AG04449 (cell line): ENCODE measurements around the gene WNT16.
"Not testable (repeated sequence)": the region's sequence is repeated elsewhere in the genome, so short reads cannot be mapped to it uniquely, and the experiment has no call there.

ENCODE experiments used
- CTCF ChIA-PET: fragments of 350-600 bp; formaldehyde crosslinking; extraction: SDS; loops from one replicate; lab custom pipeline; 2021; ENCODE audit warnings: antibody characterized with exemption; lab: Yijun Ruan, JAX
- POLR2A ChIA-PET: fragments of 400-600, 350-600 bp; formaldehyde crosslinking; extraction: SDS; loops from one replicate; lab custom pipeline; 2020; ENCODE audit warnings: antibody characterized with exemption, inconsistent platforms; lab: Yijun Ruan, JAX
- DNase-seq: peaks from one replicate; pipeline ENCODE4 v3.0.0-alpha.2; 2010; ENCODE audit warnings: low read depth, low spot score
- H3K4me3 ChIP-seq: 2 replicates; pipeline ENCODE4 v1.5.1; 2011; ENCODE audit warnings: low read depth, mild to moderate bottlenecking, control low read depth, low read length
- TF ChIP-seq, protein P1 (sequence below): IDR thresholded peaks from one replicate; pipeline ENCODE4 v1.5.1; 2011; ENCODE audit warnings: mild to moderate bottlenecking, moderate library complexity, low read length, control low read depth, inconsistent platforms; ENCODE audit not compliant: insufficient read depth; ENCODE audit errors: missing control alignments

Gene WNT16

DNA sequence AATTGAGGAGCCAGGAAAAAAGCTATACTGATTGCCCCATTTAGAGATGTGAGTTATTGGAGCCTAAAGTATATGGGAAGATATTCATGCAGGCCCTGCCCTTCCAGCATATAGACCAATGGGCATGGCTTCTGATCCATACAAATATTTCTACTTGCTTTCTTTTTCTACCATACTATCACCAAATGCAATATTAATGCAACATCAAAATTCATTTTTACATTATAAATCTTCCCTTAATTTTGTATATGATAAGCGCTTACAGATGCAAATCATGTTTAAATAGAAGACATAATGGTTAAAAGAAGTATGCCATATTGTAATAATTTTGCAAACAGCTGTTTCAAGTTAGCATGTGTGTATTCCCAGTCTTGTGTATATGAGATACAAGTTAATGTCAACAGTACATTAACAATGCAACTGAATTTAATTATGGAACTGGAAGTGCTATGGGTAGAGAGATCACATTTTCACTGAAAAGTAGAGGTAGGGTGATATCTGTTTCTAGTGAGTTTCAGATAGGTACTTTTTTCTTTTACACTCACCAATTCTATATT lies 24.6 kb upstream of the WNT16 start:
- CTCF ChIA-PET = interaction anchor here (1.8 kb wide), 1 partner anchor 10 kb away, joined by 6 read pairs; no protein-coding TSS in a partner anchor
- no peak overlapping the region for H3K4me3 ChIP-seq
- no peak for DNase-seq
- TF ChIP-seq, protein P1, sequence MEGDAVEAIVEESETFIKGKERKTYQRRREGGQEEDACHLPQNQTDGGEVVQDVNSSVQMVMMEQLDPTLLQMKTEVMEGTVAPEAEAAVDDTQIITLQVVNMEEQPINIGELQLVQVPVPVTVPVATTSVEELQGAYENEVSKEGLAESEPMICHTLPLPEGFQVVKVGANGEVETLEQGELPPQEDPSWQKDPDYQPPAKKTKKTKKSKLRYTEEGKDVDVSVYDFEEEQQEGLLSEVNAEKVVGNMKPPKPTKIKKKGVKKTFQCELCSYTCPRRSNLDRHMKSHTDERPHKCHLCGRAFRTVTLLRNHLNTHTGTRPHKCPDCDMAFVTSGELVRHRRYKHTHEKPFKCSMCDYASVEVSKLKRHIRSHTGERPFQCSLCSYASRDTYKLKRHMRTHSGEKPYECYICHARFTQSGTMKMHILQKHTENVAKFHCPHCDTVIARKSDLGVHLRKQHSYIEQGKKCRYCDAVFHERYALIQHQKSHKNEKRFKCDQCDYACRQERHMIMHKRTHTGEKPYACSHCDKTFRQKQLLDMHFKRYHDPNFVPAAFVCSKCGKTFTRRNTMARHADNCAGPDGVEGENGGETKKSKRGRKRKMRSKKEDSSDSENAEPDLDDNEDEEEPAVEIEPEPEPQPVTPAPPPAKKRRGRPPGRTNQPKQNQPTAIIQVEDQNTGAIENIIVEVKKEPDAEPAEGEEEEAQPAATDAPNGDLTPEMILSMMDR = no peak
- POLR2A ChIA-PET = no interaction called here

DNA sequence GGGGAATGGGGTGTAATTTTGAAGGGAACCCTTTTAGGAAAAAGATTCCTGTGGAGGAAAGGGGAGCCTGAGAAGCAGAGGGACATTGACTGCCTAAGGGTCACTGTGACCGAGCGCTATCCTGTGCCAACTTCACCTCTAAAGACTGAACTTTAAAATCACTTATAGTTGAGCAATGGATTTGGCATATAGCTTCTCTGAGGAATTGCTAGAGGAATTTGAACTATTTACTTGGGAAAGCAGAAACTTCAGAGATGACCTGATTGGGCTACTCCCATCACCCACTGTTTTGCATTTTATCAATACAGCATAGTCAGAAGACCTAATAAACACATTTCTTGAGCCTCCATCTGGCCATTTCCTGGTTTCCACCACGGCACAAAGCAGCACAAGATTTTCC lies 23.7 kb upstream of the WNT16 start:
- no peak overlapping the region for H3K4me3 ChIP-seq
- TF ChIP-seq, protein P1 = no peak
- CTCF ChIA-PET = interaction anchor here (1.2 to 1.8 kb wide), 2 partner anchors 11 to 197 kb away, joined by 4 to 6 read pairs; no protein-coding TSS in a partner anchor
- POLR2A ChIA-PET = no interaction called here
- DNase-seq = no peak

DNA sequence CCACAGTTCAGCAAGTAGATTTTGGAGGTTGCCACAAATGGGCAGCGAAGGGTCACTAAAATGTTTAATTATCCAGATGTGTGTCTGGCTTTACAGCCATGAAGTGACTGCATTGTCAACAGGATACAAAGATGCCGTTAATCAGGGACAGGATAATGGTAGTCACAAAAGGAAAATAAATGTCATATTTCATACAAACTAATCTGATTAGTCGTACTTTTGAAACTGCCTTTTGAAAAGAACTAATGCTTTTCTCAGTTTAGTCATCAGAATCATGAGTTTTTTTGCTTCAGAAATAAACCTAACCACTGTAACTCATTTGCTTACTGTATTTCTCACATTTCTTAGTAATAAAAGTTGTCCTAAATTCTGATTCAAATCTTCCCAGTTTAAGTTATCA lies 22.2 kb upstream of the WNT16 start:
- TF ChIP-seq, protein P1 = no peak
- POLR2A ChIA-PET = no interaction called here
- H3K4me3 ChIP-seq = no peak overlapping the region
- CTCF ChIA-PET = interaction anchor here (1.3 kb wide), 1 partner anchor 24 kb away, joined by 5 read pairs; no protein-coding TSS in a partner anchor
- DNase-seq = no peak

DNA sequence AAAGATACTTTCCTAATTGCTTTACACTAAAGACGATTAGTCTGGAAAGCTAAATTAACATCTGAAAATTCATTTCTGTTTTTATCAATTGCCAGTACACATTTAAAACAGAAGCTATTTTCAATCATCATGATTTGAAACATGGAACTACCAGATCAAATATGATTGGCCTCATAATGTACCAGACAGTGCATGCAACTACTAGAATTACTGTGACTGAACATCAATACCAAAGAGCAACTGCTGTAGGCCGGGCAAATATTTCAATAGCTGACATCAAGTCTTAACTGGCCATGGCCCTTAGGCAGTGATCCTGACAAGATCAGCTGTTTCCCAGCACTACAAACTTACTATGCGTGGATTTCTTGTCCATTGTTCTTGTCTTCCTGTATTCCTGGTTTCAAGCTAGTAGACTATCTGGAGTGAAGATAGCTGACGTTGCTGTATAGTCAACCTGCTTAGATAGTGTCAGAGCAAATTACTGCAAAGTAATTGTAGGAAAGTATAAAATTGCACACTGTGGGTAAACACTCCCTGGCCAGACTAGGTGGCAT lies 21.7 kb upstream of the WNT16 start:
- CTCF ChIA-PET = interaction anchor here (1.3 kb wide), 1 partner anchor 23 kb away, joined by 5 read pairs; no protein-coding TSS in a partner anchor
- H3K4me3 ChIP-seq = no peak overlapping the region
- POLR2A ChIA-PET = no interaction called here
- TF ChIP-seq, protein P1 = no peak
- DNase-seq = no peak

DNA sequence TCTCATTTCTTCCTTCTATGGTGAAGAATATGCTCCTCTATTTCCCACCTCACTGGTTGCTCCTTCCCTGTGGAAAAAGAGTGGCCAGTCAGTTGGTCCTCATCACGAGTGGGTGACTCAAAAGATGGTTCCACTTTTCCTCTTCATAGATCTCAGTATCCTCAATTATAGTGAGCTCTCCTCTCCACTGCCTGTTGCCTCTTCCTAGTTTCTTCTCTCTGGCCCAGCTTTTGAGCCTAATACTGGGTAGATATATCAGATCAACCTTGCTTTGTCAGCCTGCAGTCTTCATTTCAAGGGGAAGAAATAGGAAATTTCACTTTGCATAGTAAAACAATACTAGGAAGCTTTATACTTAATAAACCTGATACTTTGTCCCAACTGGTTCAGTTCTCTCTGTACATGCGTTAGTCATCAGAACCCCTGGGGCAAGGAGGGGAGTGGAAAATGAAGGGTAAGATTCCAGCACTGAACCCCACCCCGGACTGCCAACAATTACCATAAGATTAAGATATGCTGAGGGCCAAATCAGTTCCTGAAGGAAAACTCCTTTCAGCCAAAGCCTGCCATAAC lies 15.5 kb upstream of the WNT16 start:
- ChIA-PET CTCF (interaction anchor here (0.8 kb wide), 1 partner anchor 13 kb away, joined by 3 read pairs; no protein-coding TSS in a partner anchor), POLR2A (no interaction called here)
- TF ChIP-seq, protein P1 = no peak
- H3K4me3 ChIP-seq = no peak overlapping the region
- no peak for DNase-seq

DNA sequence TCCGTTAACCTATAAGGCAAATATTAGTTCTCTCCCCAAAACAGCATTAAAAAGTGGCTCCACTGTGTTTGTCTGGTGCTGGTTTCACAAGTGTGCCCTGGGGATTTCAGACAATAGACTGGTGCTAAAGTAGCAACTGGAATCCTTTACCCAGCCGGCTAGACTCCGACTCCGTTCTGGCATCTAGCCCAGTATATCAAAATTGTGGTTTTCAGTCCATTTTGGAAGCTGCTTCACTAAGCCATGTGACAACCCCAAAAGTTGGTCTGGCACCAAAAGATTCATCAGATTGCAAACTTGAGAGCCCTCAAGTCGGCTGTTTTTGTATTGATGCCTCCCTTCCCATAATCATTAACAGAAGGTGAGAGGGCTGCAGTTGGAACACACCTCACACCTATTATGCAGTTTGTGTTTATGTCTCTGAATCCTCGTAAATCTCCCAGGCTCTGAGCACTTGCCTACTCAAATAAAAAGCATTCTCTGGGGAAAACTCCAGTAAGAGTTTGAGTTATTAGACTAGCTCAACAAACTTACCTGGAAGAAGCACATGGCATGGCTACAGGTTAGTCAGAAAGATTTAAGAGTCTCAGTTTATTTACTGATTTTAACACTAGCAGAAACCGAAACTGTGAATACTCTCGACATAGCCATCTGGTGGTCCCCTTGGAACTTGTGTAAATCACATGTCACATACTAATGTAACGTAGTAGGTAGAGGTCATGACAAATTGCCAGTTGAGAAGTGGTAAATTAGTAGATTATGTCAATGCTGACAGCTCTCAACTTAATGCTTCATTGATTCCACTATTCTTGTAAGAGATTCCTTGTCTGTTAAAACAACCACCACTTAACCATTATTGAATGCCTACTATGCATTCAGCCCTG lies 14.8 kb upstream of the WNT16 start:
- TF ChIP-seq, protein P1 = no peak
- ChIA-PET POLR2A (no interaction called here), CTCF (interaction anchor here (0.7 kb wide), 1 partner anchor 13 kb away, joined by 3 read pairs; no protein-coding TSS in a partner anchor)
- no peak overlapping the region for H3K4me3 ChIP-seq
- DNase-seq = no peak

DNA sequence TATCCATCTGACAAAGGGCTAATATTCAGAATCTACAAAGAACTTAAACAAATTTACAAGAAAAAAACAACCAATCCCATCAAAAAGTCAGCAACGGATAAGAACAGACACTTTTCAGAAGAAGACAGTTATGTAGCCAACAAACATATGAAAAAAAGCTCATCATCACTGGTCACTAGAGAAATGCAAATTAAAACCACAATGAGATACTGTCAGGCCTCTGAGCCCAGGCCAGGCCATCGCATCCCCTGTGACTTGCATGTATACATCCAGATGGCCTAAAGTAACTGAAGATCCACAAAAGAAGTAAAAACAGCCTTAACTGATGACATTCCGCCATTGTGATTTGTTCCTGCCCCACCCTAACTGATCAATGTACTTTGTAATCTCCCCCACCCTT lies 13.6 kb upstream of the WNT16 start:
- H3K4me3 ChIP-seq, POLR2A ChIA-PET, DNase-seq, CTCF ChIA-PET: not testable (repeated sequence)
